Kidney (tissue), 14 donors: ENCODE measurements around the gene CAPSL. TPM values are rescaled to one million over a fixed set of nuclear protein-coding genes. Genes with fewer than 3 reads are reported as not detected.

Source experiments
- DNase-seq, 5 donors: peaks; one replicate each; pipeline ENCODE4 v3.0.0-alpha.2; 2013 to 2020
- FAIRE-seq: peaks from 2 replicates; lab custom pipeline; 2012; peaks lifted over from hg19 to GRCh38; lab: Jason Lieb, UNC
- H3K27ac ChIP-seq, 2 donors: one replicate each; pipeline ENCODE4 v1.7.0; 2013; ENCODE audit warnings: low read depth in 2 of 2, low read length in 2 of 2, inconsistent platforms in 1 of 2
- H3K27me3 ChIP-seq: one replicate; pipeline ENCODE4 v1.7.1; 2013; ENCODE audit warnings: low read length, inconsistent platforms; ENCODE audit not compliant: control insufficient read depth, insufficient read depth
- H3K36me3 ChIP-seq, 3 donors: one replicate each; pipeline versions ENCODE4 v1.7.0 to v1.7.1; 2013; ENCODE audit warnings: low read length in 3 of 3, control low read depth in 1 of 3, inconsistent platforms in 1 of 3; ENCODE audit not compliant: insufficient read depth in 3 of 3, control insufficient read depth in 2 of 3
- H3K4me1 ChIP-seq, 3 donors: one replicate each; pipeline versions ENCODE4 v1.7.0 to v1.7.1; 2013; ENCODE audit warnings: low read length in 3 of 3, inconsistent platforms in 1 of 3, low read depth in 1 of 3; ENCODE audit not compliant: control insufficient read depth in 2 of 3, insufficient read depth in 2 of 3
- H3K4me3 ChIP-seq, 3 donors: one replicate each; pipeline versions ENCODE4 v1.7.0 to v1.8.1; 2013; ENCODE audit warnings: low read length in 3 of 3, control low read depth in 1 of 3, inconsistent platforms in 1 of 3
- H3K9ac ChIP-seq, 3 donors: one replicate each; pipeline versions ENCODE4 v1.7.0 to v1.7.1; 2013; ENCODE audit warnings: low read length in 3 of 3, control low read depth in 1 of 3, inconsistent platforms in 1 of 3
- H3K9me3 ChIP-seq, 3 donors: one replicate each; pipeline versions ENCODE4 v1.7.0 to v1.7.1; 2013; ENCODE audit warnings: low read length in 3 of 3, control low read depth in 1 of 3, inconsistent platforms in 1 of 3; ENCODE audit not compliant: control insufficient read depth in 2 of 3, insufficient read depth in 1 of 3
- CTCF ChIP-seq: IDR thresholded peaks from 3 replicates; pipeline ENCODE4 v1.5.1; 2012; ENCODE audit warnings: mild to moderate bottlenecking, moderate library complexity, borderline replicate concordance; ENCODE audit not compliant: insufficient read depth; ENCODE audit errors: extremely low read depth
- intact Hi-C: fragments of 100-400 bp; cut with DNase I; formaldehyde crosslinking; loops from one replicate; pipeline ENCODE4 v1.11.1; 2022
- polyA plus RNA-seq: library from polyadenylated mRNA; stranded (reverse); fragments of 350-450 nt; fragmentation: Illumina TruSeq; extraction: RNeasy Lipid Tissue Mini Kit (QIAGEN cat#74804); gene quantifications from one replicate; pipeline ENCODE4 v1.2.3, GENCODE V29; 2014; ENCODE audit warnings: low read depth, low replicate concordance; ENCODE audit not compliant: insufficient read depth
- total RNA-seq: library from RNA; stranded (reverse); fragmentation: NEBNext Ultra II Directional; extraction: Animal tissue kit (Norgen Biotek cat#: 25700); gene quantifications from one replicate; pipeline ENCODE4 v1.2.1, GENCODE V29; 2021
- donor health status: control.
- donor health status: control.
- donor health status: control.
- donor health status: control.
- donor health status: control.
- donor health status: DM: yes; HTN: yes; CAD: no.
- donor health status: Normal renal cell carcinoma (clear cell type).

Gene CAPSL
- total and polyA plus RNA-seq, 2 donors from 2014 or later, result 1.9 to 4.3 TPM

- Histone ChIP-seq H3K4me1 (no peaks in the 10 kb centered on the region), H3K9me3 (no peaks in the 10 kb centered on the region), H3K27me3 (no peaks in the 10 kb centered on the region), H3K9ac (no peak overlapping the region), H3K36me3 (no peaks in the 10 kb centered on the region), H3K27ac (no peak overlapping the region), H3K4me3 (no peak overlapping the region)
- no peak for FAIRE-seq
- intact Hi-C loops, result no loop called here
- TF ChIP-seq CTCF, result no peak
- no peak for DNase-seq
Observed at GRCh38 chr5:35862126-35862525, 76.3 kb downstream of the CAPSL start.

GRCh38 chr5:35861718-35862117 lies 76.7 kb downstream of the CAPSL start:
- Histone ChIP-seq H3K27ac (no peak overlapping the region), H3K4me3 (no peak overlapping the region)

GRCh38 chr5:35860686-35861085 lies 77.7 kb downstream of the CAPSL start:
- Histone ChIP-seq H3K36me3 (no peaks in the 10 kb centered on the region), H3K9ac (no peak overlapping the region), H3K27ac (no peak overlapping the region), H3K9me3 (no peaks in the 10 kb centered on the region), H3K27me3 (no peaks in the 10 kb centered on the region), H3K4me1 (no peaks in the 10 kb centered on the region), H3K4me3 (no peak overlapping the region)
- no peak for TF ChIP-seq CTCF
- intact Hi-C loops, result no loop called here
- DNase-seq (no peak), FAIRE-seq (no peak)

More at GRCh38 chr5:35861718-35862117, 76.7 kb downstream of the CAPSL start:
- intact Hi-C loops, result no loop called here
- DNase-seq (no peak), FAIRE-seq (no peak)
- Histone ChIP-seq H3K4me1 (no peaks in the 10 kb centered on the region), H3K9ac (no peak overlapping the region), H3K27me3 (no peaks in the 10 kb centered on the region), H3K9me3 (no peaks in the 10 kb centered on the region), H3K36me3 (no peaks in the 10 kb centered on the region)
- no peak for TF ChIP-seq CTCF

- Histone ChIP-seq H3K4me3 (no peak overlapping the region), H3K27ac (peak overlapping the region in 1 of 2 donors; percentile 5), H3K4me1 (no peaks in the 10 kb centered on the region), H3K27me3 (no peaks in the 10 kb centered on the region), H3K9me3 (no peaks in the 10 kb centered on the region), H3K36me3 (no peaks in the 10 kb centered on the region), H3K9ac (no peak overlapping the region)
- DNase-seq, result no peak
- TF ChIP-seq CTCF, result no peak
- intact Hi-C loops, result no loop called here
- no peak for FAIRE-seq
Observed at GRCh38 chr5:35859101-35859661, 79.2 kb downstream of the CAPSL start.
